BLaER1 treated with 17β-estradiol and CSF1 and Interleukin-3, amounts not matched to agents 10 nM and 100 nM (cell line): ENCODE results near the gene NUP42.

Source experiments
- H3K27ac ChIP-seq, 11 experiments: shearing (Covaris generic); formaldehyde crosslinking; 2 replicates each; pipeline ENCODE4 v1.8.1; 2022
- H3K27me3 ChIP-seq, 11 experiments: shearing (Covaris generic); formaldehyde crosslinking; 2 replicates each; pipeline ENCODE4 v1.8.1; 2022
- H3K36me3 ChIP-seq, 11 experiments: shearing (Covaris generic); formaldehyde crosslinking; 2 replicates each; pipeline ENCODE4 v1.8.1; 2022
- H3K4me1 ChIP-seq, 10 experiments: shearing (Covaris generic); formaldehyde crosslinking; 2 replicates each; pipeline ENCODE4 v1.8.1; 2022
- H3K4me2 ChIP-seq, 11 experiments: shearing (Covaris generic); formaldehyde crosslinking; 2 replicates each; pipeline ENCODE4 v1.8.1; 2022
- H3K4me3 ChIP-seq, 10 experiments: shearing (Covaris generic); formaldehyde crosslinking; 2 replicates each; pipeline ENCODE4 v1.8.1; 2022
- H3K9ac ChIP-seq, 11 experiments: shearing (Covaris generic); formaldehyde crosslinking; 2 replicates each; pipeline ENCODE4 v1.8.1; 2022
- H3K9me3 ChIP-seq, 11 experiments: shearing (Covaris generic); formaldehyde crosslinking; replicated peaks in 1 of 11; 2 replicates each; pipeline ENCODE4 v1.8.1; 2022
- H4K20me1 ChIP-seq, 11 experiments: shearing (Covaris generic); formaldehyde crosslinking; 2 replicates each; pipeline ENCODE4 v1.8.1; 2022
- Cebpa-rat ChIP-seq, 11 experiments: shearing (Covaris generic); IDR thresholded peaks; 2 replicates each; pipeline ENCODE4 v1.8.1; 2022

Gene NUP42

GRCh38 chr7:23181684-23182553 is at the start of gene NUP42:
Gene NUP42, plus strand, starts transcription at chr7:23182048. Its CDS starts 38 bp downstream, at chr7:23182086.
- Histone ChIP-seq H3K36me3 (peaks cover 17 to 31% (median 23%) of the 10 kb centered on the region in 11 experiments), H3K4me2 (peak within 1 kb of the TSS; percentile 82 to 96 (median 89)), H3K27me3 (no peaks in the 10 kb centered on the region), H3K27ac (peak within 1 kb of the TSS; percentile 80 to 97 (median 93)), H3K4me3 (peak within 1 kb of the TSS; percentile 82 to 97 (median 92)), H4K20me1 (peaks cover 4 to 40% (median 28%) of the 10 kb centered on the region in 11 experiments; a peak in 18 of 22 replicates), H3K4me1 (peaks cover 26 to 46% (median 36%) of the 10 kb centered on the region in 10 experiments), H3K9me3 (no peaks in the 10 kb centered on the region), H3K9ac (peak within 1 kb of the TSS; percentile 89 to 97 (median 94))
- TF ChIP-seq Cebpa-rat (IDR thresholded peaks at IDR 0.05) = no peak

GRCh38 chr7:23133797-23134196 is 48.1 kb upstream of the NUP42 start:
- Histone ChIP-seq H3K9me3 (peaks cover 7 to 22% (median 8%) of the 10 kb centered on the region in 11 experiments; a peak in 13 of 22 replicates), H4K20me1 (no peaks in the 10 kb centered on the region), H3K27me3 (no peaks in the 10 kb centered on the region), H3K4me3 (no peak overlapping the region), H3K27ac (no peak overlapping the region), H3K4me1 (no peaks in the 10 kb centered on the region), H3K4me2 (no peak overlapping the region), H3K36me3 (peaks cover 8 to 34% (median 17%) of the 10 kb centered on the region in 11 experiments; a peak in 21 of 22 replicates), H3K9ac (no peak overlapping the region)
- no peak for TF ChIP-seq Cebpa-rat (IDR thresholded peaks at IDR 0.05)

GRCh38 chr7:23135755-23136154 is 46.1 kb upstream of the NUP42 start:
- H3K4me3 ChIP-seq = no peak overlapping the region
- H4K20me1 ChIP-seq = no peaks in the 10 kb centered on the region
- peaks cover 2 to 23% (median 8%) of the 10 kb centered on the region in 11 experiments; a peak in 17 of 22 replicates for H3K36me3 ChIP-seq
- H3K4me1 ChIP-seq = no peaks in the 10 kb centered on the region
- no peak overlapping the region for H3K4me2 ChIP-seq
- TF ChIP-seq Cebpa-rat (IDR thresholded peaks at IDR 0.05) = no peak
- H3K27me3 ChIP-seq = no peaks in the 10 kb centered on the region
- H3K9ac ChIP-seq = no peak overlapping the region
- H3K27ac ChIP-seq = no peak overlapping the region
- H3K9me3 ChIP-seq = peaks cover 7 to 22% (median 8%) of the 10 kb centered on the region in 11 experiments; a peak in 13 of 22 replicates

- Histone ChIP-seq H4K20me1 (no peaks in the 10 kb centered on the region), H3K36me3 (peaks cover 6 to 24% (median 13%) of the 10 kb centered on the region in 11 experiments; a peak in 20 of 22 replicates), H3K4me2 (no peak overlapping the region), H3K27ac (no peak overlapping the region), H3K9ac (no peak overlapping the region), H3K4me3 (no peak overlapping the region), H3K27me3 (no peaks in the 10 kb centered on the region), H3K9me3 (peaks cover 7 to 17% (median 8%) of the 10 kb centered on the region in 11 experiments; a peak in 13 of 22 replicates), H3K4me1 (no peaks in the 10 kb centered on the region)
- no peak for TF ChIP-seq Cebpa-rat (IDR thresholded peaks at IDR 0.05)
These were observed 45.6 kb upstream of the NUP42 start for GRCh38 chr7:23136216-23136615.

GRCh38 chr7:23157679-23158078 is 24.2 kb upstream of the NUP42 start:
- Histone ChIP-seq H3K27ac (no peak overlapping the region), H3K4me1 (no peaks in the 10 kb centered on the region), H3K9me3 (no peaks in the 10 kb centered on the region), H3K4me2 (no peak overlapping the region), H4K20me1 (no peaks in the 10 kb centered on the region), H3K9ac (no peak overlapping the region), H3K27me3 (no peaks in the 10 kb centered on the region), H3K36me3 (peaks cover 14 to 52% (median 31%) of the 10 kb centered on the region in 11 experiments; a peak in 19 of 22 replicates), H3K4me3 (no peak overlapping the region)
- TF ChIP-seq Cebpa-rat (IDR thresholded peaks at IDR 0.05) = no peak

GRCh38 chr7:23158546-23158945 is 23.3 kb upstream of the NUP42 start:
- peaks cover 6 to 43% (median 24%) of the 10 kb centered on the region in 11 experiments; a peak in 15 of 22 replicates for H3K36me3 ChIP-seq
- no peak overlapping the region for H3K9ac ChIP-seq
- H3K27me3 ChIP-seq = no peaks in the 10 kb centered on the region
- H4K20me1 ChIP-seq = no peaks in the 10 kb centered on the region
- H3K27ac ChIP-seq = no peak overlapping the region
- no peaks in the 10 kb centered on the region for H3K9me3 ChIP-seq
- no peak for TF ChIP-seq Cebpa-rat (IDR thresholded peaks at IDR 0.05)
- no peaks in the 10 kb centered on the region for H3K4me1 ChIP-seq
- no peak overlapping the region for H3K4me2 ChIP-seq
- no peak overlapping the region for H3K4me3 ChIP-seq

- Histone ChIP-seq H3K4me3 (no peak overlapping the region), H3K36me3 (peaks cover 0 to 33% (median 7%) of the 10 kb centered on the region in 11 experiments; a peak in 8 of 22 replicates)
- no peak for TF ChIP-seq Cebpa-rat (IDR thresholded peaks at IDR 0.05)
These were observed 20.4 kb upstream of the NUP42 start for GRCh38 chr7:23161482-23161881.

GRCh38 chr7:23164846-23165245 is 17.0 kb upstream of the NUP42 start:
- Histone ChIP-seq H3K27me3 (no peaks in the 10 kb centered on the region), H3K9me3 (no peaks in the 10 kb centered on the region), H3K4me1 (no peaks in the 10 kb centered on the region), H3K4me3 (no peak overlapping the region), H3K27ac (no peak overlapping the region), H3K4me2 (no peak overlapping the region), H3K9ac (no peak overlapping the region), H3K36me3 (peaks cover 6 to 25% (median 12%) of the 10 kb centered on the region in 11 experiments; a peak in 14 of 22 replicates), H4K20me1 (no peaks in the 10 kb centered on the region)
- TF ChIP-seq Cebpa-rat (IDR thresholded peaks at IDR 0.05) = no peak

More at GRCh38 chr7:23161482-23161881, 20.4 kb upstream of the NUP42 start:
- H3K4me2 ChIP-seq = no peak overlapping the region
- H3K9me3 ChIP-seq = no peaks in the 10 kb centered on the region
- H3K27me3 ChIP-seq = no peaks in the 10 kb centered on the region
- no peaks in the 10 kb centered on the region for H3K4me1 ChIP-seq
- H4K20me1 ChIP-seq = no peaks in the 10 kb centered on the region
- H3K27ac ChIP-seq = no peak overlapping the region
- no peak overlapping the region for H3K9ac ChIP-seq

GRCh38 chr7:23165316-23165715 is 16.5 kb upstream of the NUP42 start:
- peaks cover 6 to 29% (median 12%) of the 10 kb centered on the region in 11 experiments; a peak in 15 of 22 replicates for H3K36me3 ChIP-seq
- H3K9ac ChIP-seq = no peak overlapping the region
- no peak overlapping the region for H3K4me2 ChIP-seq
- H3K27ac ChIP-seq = no peak overlapping the region
- H3K9me3 ChIP-seq = no peaks in the 10 kb centered on the region
- H3K27me3 ChIP-seq = no peaks in the 10 kb centered on the region
- TF ChIP-seq Cebpa-rat (IDR thresholded peaks at IDR 0.05) = no peak
- H4K20me1 ChIP-seq = no peaks in the 10 kb centered on the region
- H3K4me3 ChIP-seq = no peak overlapping the region
- H3K4me1 ChIP-seq = no peaks in the 10 kb centered on the region
